NCI-H226 (cell line): Measurements from ENCODE around the gene ICAM4.
"Not testable (repeated sequence)": the region's sequence is repeated elsewhere in the genome, so short reads cannot be mapped to it uniquely, and the experiment has no call there.

Source experiments
- DNase-seq: peaks from one replicate; pipeline ENCODE4 v3.0.0-alpha.2; 2015

The ICAM4 gene, protein sequence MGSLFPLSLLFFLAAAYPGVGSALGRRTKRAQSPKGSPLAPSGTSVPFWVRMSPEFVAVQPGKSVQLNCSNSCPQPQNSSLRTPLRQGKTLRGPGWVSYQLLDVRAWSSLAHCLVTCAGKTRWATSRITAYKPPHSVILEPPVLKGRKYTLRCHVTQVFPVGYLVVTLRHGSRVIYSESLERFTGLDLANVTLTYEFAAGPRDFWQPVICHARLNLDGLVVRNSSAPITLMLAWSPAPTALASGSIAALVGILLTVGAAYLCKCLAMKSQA

DNA sequence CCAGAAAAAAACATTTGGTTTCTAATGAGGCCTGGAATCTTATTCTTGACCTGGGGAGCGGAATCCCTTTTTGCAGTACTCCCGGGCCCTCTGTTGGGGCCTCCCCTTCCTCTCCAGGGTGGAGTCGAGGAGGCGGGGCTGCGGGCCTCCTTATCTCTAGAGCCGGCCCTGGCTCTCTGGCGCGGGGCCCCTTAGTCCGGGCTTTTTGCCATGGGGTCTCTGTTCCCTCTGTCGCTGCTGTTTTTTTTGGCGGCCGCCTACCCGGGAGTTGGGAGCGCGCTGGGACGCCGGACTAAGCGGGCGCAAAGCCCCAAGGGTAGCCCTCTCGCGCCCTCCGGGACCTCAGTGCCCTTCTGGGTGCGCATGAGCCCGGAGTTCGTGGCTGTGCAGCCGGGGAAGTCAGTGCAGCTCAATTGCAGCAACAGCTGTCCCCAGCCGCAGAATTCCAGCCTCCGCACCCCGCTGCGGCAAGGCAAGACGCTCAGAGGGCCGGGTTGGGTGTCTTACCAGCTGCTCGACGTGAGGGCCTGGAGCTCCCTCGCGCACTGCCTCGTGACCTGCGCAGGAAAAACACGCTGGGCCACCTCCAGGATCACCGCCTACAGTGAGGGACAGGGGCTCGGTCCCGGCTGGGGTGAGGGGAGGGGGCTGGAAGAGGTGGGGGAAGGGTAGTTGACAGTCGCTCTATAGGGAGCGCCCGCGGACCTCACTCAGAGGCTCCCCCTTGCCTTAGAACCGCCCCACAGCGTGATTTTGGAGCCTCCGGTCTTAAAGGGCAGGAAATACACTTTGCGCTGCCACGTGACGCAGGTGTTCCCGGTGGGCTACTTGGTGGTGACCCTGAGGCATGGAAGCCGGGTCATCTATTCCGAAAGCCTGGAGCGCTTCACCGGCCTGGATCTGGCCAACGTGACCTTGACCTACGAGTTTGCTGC lies at the start of gene ICAM4:
Gene ICAM4 (plus strand): TSS at position 153 of the 935 bp plus-strand sequence. CDS start 58 bp downstream, at position 211.
- peak; percentile 55 for DNase-seq

DNA sequence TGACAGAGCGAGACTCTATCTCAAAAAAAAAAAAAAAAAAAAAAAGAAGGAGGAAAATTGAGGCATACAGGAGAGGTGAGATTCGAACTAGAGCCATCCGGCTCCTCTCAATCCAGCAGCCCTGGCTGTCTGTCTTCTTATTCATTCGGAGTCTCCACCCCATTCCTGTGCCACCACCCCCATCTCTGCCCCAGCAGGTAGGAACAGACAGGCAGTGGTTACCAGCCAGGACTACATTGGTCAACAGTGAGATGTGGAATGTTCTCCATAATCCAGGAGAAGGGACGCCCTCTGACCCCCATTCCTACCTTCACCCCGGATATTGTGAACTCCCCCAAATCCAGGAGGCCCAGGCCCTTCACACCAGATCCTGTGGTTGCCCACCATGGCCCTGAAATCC lies 49.1 kb upstream of the ICAM4 start:
- no peak for DNase-seq

DNA sequence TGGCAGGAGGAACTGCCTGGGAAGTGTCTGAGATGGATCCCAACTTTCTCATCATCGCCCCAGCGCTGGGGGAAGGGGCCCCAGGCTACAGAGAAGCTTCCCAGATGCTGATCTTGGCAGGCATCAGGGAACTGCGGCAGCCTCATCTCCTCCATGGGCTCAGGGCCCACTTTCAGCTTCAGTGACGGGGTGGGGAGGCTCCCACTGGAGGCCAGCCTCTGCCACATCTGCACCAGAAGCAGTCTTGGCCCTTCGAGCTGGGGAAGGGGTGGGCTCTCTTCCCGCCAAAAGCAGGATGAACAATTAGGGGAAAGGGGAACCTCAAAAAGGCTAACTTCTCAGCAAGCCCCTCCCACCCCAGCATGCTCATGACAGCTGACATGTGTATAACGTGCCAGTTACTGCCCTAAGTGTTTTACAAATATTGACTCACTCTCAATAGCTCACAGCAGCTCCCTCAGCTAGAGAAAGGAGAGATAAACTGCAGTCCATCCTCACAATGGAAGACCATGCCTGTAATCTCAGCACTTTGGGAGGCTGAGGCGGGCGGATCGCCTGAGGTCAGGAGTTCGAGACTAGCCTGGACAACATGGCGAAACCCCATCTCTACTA lies 48.5 kb upstream of the ICAM4 start:
- DNase-seq, result peak; percentile 53

DNA sequence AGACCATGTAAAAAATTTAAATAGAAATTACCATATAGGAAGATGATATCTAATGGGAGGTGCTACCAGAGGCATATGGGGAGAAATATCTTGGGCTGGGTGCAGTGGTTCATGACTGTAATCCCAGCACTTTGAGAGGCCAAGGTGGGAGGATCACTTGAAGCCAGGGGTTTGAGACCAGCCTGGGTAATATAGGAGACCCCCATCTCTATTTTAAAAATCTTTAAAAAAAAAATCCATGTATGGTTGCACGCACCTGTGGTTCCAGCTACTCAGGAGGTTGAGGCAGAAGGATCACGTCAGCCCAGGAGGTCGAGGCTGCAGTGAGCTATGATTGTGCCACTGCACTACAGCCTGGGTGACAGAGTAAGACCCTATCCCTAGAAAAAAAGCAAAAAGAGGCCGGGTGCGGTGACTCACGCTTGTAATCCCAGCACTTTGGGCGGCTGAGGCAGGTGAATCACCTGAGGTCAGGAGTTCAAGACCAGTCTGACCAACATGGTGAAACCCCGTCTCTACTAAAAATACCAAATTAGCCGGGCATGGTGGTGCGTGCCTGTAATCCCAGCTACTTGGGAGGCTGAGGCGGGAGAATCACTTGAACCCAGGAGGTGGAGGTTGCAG lies 44.8 kb upstream of the ICAM4 start:
- not testable (repeated sequence) for DNase-seq

DNA sequence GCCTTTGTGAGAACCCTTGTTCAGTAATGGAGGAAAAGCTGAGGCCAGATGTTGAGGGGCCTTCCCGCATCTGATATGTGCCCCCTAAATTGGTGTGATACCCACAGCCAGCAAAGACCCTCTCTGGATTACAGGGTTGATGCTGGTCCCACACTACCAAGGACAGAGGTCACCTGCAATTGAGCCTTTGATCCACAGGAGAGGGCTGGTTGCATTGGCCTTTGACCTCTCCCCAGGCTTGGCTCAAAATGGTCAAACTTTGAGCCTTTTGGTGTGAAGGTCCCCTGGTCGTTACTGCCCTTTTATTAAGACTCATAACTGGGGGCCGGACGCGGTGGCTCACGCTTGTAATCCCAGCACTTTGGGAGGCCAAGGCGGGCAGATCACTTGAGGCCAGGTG lies 43.1 kb upstream of the ICAM4 start:
- DNase-seq, result no peak

DNA sequence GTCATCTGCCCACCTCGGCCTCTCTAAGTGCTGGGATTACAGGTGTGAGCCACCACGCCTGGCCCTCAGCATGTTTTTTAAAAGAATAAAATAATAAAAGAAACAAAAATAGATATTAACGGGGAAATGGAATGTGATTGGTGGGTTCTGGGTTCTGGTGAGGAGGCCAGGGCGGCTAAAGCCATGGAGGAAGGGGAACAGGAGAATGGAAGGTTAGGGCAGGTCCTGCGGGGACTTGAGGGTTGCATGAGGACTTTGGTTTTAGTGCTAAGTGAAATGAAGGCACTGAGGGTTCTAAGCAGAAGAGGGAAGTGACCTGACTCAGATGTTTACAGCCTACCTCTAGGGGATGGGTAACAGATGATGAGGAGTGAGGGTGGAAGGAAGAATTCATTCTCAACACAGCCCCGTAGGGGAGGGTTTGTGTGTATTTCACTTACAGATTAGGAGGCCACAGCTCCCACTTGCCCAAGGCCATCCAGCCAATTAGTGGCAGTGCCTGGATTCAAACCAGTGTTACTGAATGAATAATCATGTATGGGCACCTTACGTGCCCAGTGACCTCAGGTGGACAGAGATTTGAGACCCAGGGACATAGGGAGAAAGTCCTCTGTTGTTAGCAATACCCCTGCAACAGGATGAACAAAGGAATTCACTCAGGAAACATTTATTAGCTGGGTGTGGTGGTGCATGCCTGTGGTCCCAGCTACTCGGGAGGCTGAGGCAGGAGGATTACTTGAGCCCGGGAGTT lies 41.4 kb upstream of the ICAM4 start:
- DNase-seq, result no peak

DNA sequence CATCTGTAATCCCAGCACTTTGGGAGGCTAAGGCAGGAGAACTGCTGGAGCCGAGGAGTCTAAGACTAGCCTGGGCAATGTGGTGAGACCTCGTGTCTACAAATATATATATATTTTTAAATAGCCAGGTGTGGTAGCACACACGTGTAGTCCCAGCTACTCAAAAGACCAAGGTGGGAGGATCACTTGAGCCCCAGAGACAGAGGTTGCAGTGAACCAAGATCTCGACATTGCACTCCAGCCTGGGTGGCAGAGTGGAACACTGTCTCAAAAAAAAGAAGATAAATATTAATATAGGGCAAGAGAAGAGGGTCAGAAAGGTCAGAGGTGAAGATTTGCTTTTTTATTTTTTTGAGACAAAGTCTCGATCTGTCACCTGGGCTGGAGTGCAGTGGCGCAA lies 40.2 kb upstream of the ICAM4 start:
- DNase-seq, result no peak

DNA sequence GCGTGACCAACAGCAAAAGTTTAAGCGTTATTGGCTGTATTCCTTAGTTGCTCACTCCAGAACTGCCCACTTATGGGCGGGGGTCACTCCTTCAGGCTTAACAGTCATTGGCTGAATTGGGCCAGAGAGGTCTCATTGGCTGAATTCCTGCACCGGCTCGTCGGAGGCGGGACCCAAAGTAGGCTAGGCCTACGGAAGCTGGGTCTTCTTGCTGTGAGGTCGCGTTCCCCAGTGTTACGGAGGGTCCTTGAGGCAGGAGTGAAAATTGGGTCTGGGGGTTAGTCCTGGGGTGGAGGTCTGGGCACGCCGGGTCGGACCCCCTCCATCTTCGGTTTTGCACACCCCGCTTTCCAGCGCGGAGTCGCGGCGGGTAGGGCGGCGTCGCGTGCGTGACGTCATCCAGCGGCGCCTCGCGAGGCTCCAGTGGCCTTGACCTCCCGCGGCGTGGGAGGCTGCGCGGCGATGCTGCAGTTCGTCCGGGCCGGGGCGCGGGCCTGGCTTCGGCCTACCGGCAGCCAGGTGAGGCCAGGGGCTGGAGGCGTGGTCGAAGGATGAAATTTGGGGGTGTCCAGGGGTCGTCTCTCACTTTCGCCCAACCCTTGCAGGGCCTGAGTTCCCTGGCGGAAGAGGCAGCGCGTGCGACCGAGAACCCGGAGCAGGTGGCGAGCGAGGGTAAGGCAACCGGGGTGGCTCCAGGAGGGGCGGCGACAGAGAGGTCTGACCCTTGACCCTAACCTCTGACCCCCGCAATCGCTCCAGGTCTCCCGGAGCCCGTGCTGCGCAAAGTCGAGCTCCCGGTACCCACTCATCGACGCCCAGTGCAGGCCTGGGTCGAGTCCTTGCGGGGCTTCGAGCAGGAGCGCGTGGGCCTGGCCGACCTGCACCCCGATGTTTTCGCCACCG lies 34.7 kb upstream of the ICAM4 start, which contains the start of gene MRPL4:
Gene MRPL4 (plus strand): TSS at position 423 of the 903 bp plus-strand sequence. CDS start 40 bp downstream, at position 463.
- DNase-seq, result peak; percentile 98

DNA sequence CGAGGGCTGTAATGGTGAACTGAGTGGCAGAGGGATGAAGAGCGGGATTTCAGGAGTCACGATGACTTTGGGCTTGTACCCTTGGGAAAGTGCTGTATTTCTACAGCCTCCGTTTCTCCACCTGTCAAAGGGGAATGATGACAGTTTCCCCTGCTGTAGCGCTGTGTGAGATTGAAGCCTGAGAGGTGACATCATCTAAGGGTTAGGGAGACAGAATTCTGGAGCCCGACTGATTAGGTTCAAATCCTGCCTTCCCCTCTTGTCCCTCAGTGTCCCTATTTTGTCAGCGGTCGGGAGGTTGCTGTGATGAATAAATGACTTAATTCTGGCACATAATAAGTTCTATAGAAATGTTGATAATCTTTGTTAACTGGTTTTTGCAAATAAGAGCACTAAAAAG lies 34.0 kb upstream of the ICAM4 start:
- no peak for DNase-seq

DNA sequence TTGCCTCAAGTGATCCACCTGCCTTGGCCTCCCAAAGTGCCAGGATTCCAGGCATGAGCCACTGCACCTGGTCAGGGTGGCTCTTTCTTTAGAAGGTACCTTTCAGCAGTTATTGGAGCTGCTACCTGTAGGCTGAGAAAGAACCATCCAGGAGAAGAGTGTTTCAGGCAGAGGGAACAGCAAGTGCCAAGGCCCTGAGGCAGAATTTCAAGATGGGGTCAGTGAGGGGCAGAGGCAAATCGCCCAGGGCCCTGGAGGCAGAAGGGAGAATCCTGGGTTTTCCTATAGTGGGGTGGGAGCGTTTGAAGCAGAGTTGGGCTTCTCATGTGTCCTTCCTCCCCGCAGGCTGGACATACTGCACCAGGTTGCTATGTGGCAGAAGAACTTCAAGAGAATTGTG lies 32.5 kb upstream of the ICAM4 start:
- DNase-seq, result no peak

DNA sequence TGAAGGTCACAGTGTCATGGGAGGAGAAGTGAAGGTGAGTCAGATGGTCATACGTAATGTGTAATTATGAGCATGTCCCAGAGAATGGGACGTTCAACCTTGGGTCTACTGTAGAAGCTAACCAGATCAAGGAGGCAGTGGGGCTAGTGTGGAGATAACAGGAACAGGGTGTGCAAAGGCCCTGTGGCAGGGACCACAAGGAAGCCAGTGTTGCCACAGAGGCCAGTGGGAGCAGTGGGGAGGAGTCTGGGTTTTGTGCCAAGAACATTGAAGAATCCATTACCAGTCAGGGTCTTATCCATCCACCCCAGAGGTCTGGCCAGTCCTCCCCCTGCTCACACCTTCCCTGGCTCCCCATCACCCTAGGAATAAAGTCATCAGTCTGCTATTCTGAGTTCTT lies 31.4 kb upstream of the ICAM4 start:
- no peak for DNase-seq

DNA sequence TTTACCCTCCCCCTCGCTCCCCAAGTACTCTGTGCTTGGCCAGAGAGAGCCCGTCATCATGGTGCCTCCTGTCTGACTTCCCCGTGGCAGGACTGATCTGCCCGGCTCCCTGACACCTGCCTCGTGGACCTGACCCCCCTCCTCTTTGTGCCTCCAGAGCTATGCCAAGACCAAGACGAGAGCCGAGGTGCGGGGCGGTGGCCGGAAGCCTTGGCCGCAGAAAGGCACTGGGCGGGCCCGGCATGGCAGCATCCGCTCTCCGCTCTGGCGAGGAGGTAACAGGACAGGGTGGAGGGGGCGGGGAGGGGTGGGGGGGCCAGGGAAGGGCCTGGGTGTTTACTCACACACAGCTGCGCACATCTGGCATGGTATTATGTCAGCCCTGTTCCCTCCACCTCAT lies 30.2 kb upstream of the ICAM4 start:
- no peak for DNase-seq

DNA sequence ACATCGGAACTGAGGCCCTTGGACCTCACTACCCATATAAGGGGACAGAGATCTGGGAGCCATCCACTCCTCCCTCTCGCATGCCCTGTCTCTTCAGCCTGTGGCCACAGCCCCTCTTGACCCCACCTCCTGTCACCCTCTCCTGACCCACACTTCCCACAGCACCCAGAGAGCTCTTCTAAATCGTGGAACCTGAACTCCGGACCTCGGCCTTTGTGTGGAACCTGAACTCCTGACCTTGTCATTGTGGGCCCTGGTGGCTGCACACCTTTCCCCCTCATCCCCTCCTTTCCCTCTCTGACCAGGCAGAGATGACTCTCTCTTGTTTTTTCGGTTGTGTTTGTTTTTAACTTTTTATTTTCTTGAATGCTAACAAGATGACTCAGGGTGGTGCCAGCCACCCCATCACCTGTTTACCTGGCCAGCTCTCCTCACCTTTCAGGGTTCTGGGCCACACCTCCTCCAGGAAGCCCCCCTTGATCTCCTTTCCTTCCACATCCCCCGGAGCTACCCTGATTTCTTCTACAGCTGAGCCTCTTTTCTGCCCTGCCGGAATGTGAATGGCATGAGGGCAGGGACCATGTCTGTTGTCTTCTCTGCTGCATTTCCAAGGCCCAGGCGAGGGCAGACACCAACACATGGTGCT lies 29.7 kb upstream of the ICAM4 start:
- no peak for DNase-seq

DNA sequence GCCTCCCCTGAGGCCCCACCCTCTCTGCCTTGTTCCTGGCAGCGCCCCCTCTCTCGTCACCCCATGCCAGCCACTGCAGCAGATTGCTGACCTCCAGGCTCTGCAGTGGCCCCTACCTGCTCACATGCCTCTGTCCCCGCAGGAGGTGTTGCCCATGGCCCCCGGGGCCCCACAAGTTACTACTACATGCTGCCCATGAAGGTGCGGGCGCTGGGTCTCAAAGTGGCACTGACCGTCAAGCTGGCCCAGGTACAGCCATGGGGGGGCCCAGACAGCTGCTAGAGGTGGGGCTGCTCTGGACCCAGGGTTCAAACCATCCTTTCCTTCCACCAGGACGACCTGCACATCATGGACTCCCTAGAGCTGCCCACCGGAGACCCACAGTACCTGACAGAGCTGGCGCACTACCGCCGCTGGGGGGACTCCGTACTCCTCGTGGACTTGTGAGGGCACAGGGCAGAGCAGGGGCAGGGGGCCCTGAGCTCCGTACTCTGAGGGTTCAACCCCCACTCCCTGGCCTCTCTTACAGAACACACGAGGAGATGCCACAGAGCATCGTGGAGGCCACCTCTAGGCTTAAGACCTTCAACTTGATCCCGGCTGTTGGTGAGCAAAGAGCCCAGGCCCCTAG lies 28.6 kb upstream of the ICAM4 start:
- no peak for DNase-seq

DNA sequence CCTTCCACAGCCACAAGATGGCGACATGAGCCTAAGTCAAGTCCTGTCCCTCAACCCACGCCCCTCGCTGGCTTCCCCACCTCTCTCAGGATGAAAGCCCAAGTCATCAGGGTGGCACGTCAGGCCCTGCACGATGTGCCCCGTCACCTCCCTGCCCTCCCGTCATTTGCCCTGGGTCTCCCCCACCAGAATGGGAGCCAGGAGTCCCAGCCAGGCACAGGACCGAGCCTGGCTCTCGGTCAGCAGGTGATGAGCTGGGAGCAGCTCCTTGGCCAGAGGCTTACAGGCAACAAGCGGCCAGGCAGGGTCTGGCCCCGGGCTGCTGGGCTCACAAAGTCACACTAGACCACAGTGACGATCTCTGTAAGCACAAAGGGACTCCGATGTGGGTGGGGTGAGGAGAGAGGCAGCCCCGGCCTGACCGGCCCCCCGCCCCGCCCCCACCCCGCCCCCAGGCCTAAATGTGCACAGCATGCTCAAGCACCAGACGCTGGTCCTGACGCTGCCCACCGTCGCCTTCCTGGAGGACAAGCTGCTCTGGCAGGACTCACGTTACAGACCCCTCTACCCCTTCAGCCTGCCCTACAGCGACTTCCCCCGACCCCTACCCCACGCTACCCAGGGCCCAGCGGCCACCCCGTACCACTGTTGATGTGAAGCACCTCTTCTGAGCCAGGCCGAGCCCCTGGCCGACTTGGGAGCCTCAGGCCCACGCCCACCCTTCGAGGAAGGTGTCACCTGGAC lies 27.4 kb upstream of the ICAM4 start:
- DNase-seq, result peak; percentile 46

DNA sequence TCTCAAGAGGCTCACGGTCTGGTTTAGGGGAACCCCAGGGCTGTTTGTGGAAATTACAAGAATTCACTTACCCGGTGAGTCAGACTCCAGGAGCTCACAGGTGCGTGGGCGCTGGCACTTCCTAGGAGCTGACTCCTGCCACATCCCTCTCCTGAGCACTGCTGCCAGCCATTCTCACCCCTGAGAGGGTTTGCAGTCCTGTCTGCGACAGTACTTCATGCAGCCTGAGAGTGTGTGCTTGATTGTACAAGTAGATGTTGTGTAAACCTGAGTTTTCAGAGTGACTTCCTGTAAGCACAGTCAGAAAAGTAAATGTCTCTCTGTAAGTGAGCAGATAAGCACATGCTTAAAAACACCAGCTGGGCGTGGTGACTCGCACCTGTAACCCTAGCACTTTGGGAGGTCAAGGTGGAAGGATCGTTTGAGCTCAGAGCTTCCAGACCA lies 26.6 kb upstream of the ICAM4 start:
- DNase-seq, result peak; percentile 80

DNA sequence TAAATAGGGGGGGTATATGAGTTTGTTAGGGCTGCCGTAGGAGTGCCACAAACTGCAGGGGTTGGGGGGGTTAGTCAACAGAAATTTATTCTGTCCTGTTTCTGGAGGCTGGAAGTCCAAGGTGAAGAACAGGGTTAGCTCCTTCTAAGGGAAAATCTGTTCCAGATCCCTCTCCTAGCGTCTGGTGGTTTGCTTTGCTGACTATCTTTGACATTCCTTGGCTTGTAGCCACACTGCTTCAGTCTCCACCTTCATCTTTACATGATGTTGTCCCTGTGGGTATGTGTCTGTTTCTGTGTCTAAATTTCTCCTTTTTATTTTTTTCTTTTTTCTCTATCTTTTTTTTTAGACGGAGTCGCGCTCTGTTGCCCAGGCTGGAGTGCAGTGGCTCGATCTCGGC lies 24.0 kb upstream of the ICAM4 start:
- DNase-seq, result no peak

DNA sequence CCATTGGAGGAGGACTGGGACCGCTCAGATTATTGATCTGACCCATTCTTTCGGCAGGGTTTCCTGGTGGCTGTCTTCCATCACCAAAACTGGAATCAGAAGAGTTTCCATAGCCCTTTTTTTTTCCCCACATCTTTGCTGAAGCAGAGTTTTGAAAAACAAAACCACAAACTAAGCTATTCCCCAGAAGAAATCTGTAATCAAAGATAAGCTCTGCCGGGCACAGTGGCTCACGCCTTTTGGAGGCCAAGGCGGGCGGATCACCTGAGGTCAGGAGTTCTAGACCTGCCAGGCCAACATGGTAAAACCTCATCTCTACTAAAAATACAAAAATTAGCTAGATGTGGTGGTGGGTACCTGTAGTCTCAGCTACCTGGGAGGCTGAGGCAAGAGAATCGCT lies 20.0 kb upstream of the ICAM4 start:
- no peak for DNase-seq

DNA sequence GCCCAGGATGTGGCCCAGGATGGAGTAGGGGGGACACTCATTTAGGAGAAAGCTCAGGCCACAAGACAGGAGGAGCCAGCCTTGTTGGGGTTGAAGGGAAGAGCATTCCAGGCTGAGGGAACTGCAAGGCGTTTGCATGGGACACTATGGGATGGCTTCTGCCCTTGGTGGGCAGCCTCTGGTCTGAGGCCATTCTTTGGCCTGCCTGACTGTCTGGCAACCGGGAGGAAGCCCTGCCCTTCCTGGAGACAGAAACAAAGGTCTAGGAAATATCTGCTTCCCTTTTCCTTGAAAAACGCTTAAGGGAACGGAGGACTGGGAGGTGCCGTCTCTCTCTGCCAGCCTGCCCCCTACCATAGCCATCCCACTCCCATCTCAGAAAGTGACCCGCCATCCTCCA lies 18.7 kb upstream of the ICAM4 start:
- no peak for DNase-seq
